Activated gamma-delta T cell treated with anti-CD3 and anti-CD28 coated beads, Interleukin-2, amount 50 U/mL, for 16 hours (primary cell): ENCODE data around the gene IL1RAPL1.

Experiments
- DNase-seq: peaks from one replicate; pipeline ENCODE4 v3.0.0-alpha.2; 2020; ENCODE audit warnings: low read depth

Gene IL1RAPL1

GRCh38 chrX:29890646-29891200, 1303.5 kb downstream of the IL1RAPL1 start:
- no peak for DNase-seq

- no peak for DNase-seq
Measured at GRCh38 chrX:29902004-29902403, 1314.8 kb downstream of the IL1RAPL1 start.

GRCh38 chrX:29903360-29903759, 1316.1 kb downstream of the IL1RAPL1 start:
- DNase-seq = no peak

GRCh38 chrX:29911673-29912072, 1324.4 kb downstream of the IL1RAPL1 start:
- no peak for DNase-seq

GRCh38 chrX:29913647-29914046, 1326.4 kb downstream of the IL1RAPL1 start:
- no peak for DNase-seq

- no peak for DNase-seq
Measured at GRCh38 chrX:29922607-29923006, 1335.4 kb downstream of the IL1RAPL1 start.

- DNase-seq = no peak
Measured at GRCh38 chrX:29926056-29926455, 1338.8 kb downstream of the IL1RAPL1 start.

GRCh38 chrX:29926659-29927058, 1339.4 kb downstream of the IL1RAPL1 start:
- no peak for DNase-seq

- no peak for DNase-seq
Measured at GRCh38 chrX:29935455-29935854, 1348.2 kb downstream of the IL1RAPL1 start.

- DNase-seq = no peak
Measured at GRCh38 chrX:29940750-29941149, 1353.5 kb downstream of the IL1RAPL1 start.

- DNase-seq = no peak
Measured at GRCh38 chrX:29941287-29941686, 1354.0 kb downstream of the IL1RAPL1 start.

- DNase-seq = no peak
Measured at GRCh38 chrX:29947225-29947624, 1360.0 kb downstream of the IL1RAPL1 start.

- DNase-seq = no peak
Measured at GRCh38 chrX:29948653-29949052, 1361.4 kb downstream of the IL1RAPL1 start.

- no peak for DNase-seq
Measured at GRCh38 chrX:29952016-29952415, 1364.8 kb downstream of the IL1RAPL1 start.

GRCh38 chrX:29962061-29962460, 1374.8 kb downstream of the IL1RAPL1 start:
- no peak for DNase-seq

- DNase-seq = no peak
Measured at GRCh38 chrX:29965634-29966033, 1378.4 kb downstream of the IL1RAPL1 start.

GRCh38 chrX:29992083-29992482, 1404.8 kb downstream of the IL1RAPL1 start:
- no peak for DNase-seq

GRCh38 chrX:30005813-30006212, 1418.6 kb downstream of the IL1RAPL1 start:
- DNase-seq = no peak
